SU-DHL-6 (cell line): ENCODE results near the gene CEP85.
A peak's percentile ranks its signal among the peaks of the same experiment; 100 is the strongest.

ENCODE experiments used
- H2AFZ ChIP-seq: fragments of 200-600 bp; sonication (generic); 2 replicates; pipeline ENCODE4 v1.6.1; 2014; ENCODE audit warnings: low read depth, mild to moderate bottlenecking, moderate library complexity, mixed read lengths, antibody characterized with exemption, low read length; ENCODE audit not compliant: severe bottlenecking
- H3F3A ChIP-seq: fragments of 200-600 bp; shearing (Covaris generic); 2 replicates; pipeline ENCODE4 v1.6.0; 2016; ENCODE audit warnings: antibody characterized with exemption, mild to moderate bottlenecking; ENCODE audit not compliant: insufficient read depth
- H3K27ac ChIP-seq: fragments of 200-600 bp; sonication (generic); 2 replicates; pipeline ENCODE4 v1.5.1; 2016; ENCODE audit warnings: low read depth, mild to moderate bottlenecking, low read length, moderate library complexity, mixed read lengths
- H3K27me3 ChIP-seq: fragments of 200-600 bp; sonication (generic), shearing (Covaris generic); 2 replicates; pipeline ENCODE4 v1.6.0; 2014; ENCODE audit warnings: mild to moderate bottlenecking, low read length
- H3K36me3 ChIP-seq: fragments of 200-600 bp; sonication (generic); 2 replicates; pipeline ENCODE4 v1.6.1; 2014; ENCODE audit warnings: mild to moderate bottlenecking, low read length, mixed read lengths
- H3K4me2 ChIP-seq: fragments of 300-600, 200-600 bp; shearing (Covaris generic), sonication (generic); 2 replicates; pipeline ENCODE4 v1.6.0; 2014; ENCODE audit warnings: low read length, low read depth, mild to moderate bottlenecking; ENCODE audit not compliant: poor library complexity, severe bottlenecking
- H3K4me3 ChIP-seq: fragments of 200-600 bp; sonication (generic); 2 replicates; pipeline ENCODE4 v1.5.1; 2014; ENCODE audit warnings: antibody characterized with exemption, low read length, mild to moderate bottlenecking, mixed read lengths; ENCODE audit not compliant: insufficient read depth, poor library complexity, severe bottlenecking
- H3K79me2 ChIP-seq: fragments of 200-600 bp; sonication (generic); 2 replicates; pipeline ENCODE4 v1.6.1; 2014; ENCODE audit warnings: mild to moderate bottlenecking, low read length, moderate library complexity; ENCODE audit not compliant: insufficient read depth
- H3K9ac ChIP-seq: fragments of 200-600 bp; sonication (generic); 2 replicates; pipeline ENCODE4 v1.7.0; 2014; ENCODE audit warnings: mild to moderate bottlenecking, low read length
- H3K9me2 ChIP-seq: fragments of 200-600 bp; sonication (generic); replicated peaks from 2 replicates; pipeline ENCODE4 v1.6.1; 2014; ENCODE audit warnings: low read length; ENCODE audit not compliant: insufficient read depth
- H3K9me3 ChIP-seq: fragments of 200-600 bp; sonication (generic); 2 replicates; pipeline ENCODE4 v1.6.1; 2014; ENCODE audit warnings: low read length, mixed read lengths; ENCODE audit not compliant: insufficient read depth
- H4K20me1 ChIP-seq: fragments of 200-600 bp; sonication (generic); 2 replicates; pipeline ENCODE4 v1.6.1; 2014; ENCODE audit warnings: low read depth, mild to moderate bottlenecking, antibody characterized with exemption, low read length, moderate library complexity, mixed read lengths
- EZH2phosphoT487 ChIP-seq: fragments of 200-600 bp; sonication (generic), shearing (Covaris generic); conservative IDR thresholded peaks from 2 replicates; pipeline ENCODE4 v1.6.1; 2018; ENCODE audit warnings: mild to moderate bottlenecking, antibody characterized with exemption, low read length, moderate library complexity, mixed read lengths
- TF ChIP-seq, protein P1 (sequence below): fragments of 200-600 bp; sonication (generic); IDR thresholded peaks from one replicate; pipeline ENCODE4 v1.5.1; 2017; ENCODE audit warnings: antibody characterized with exemption, mild to moderate bottlenecking, low read length, moderate library complexity; ENCODE audit not compliant: insufficient read depth, poor library complexity, severe bottlenecking

Gene CEP85

DNA sequence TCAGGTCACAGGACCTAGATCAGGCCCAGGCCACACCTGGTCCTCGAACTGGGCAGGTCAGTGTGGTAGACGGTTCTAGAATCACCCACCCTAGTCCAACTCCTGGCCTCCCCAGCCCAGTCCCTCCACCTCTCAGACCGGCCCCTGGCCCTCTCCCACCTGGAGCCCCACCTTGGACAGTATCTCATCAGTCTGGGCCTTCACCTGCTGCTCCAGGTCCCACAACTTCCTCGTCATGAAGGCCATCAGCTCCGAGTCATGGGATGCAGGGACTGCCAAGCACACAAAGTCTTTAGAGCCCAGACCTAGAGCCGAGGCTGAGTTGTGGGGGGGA, 63.8 kb downstream of the CEP85 start:
- H2AFZ ChIP-seq: no peak overlapping the region
- H3K9me3 ChIP-seq: no peaks in the 10 kb centered on the region
- no peak overlapping the region for H3K4me3 ChIP-seq
- no peak overlapping the region for H3K9ac ChIP-seq
- H3K27ac ChIP-seq: no peak overlapping the region
- no peaks in the 10 kb centered on the region for H3K36me3 ChIP-seq
- H3F3A ChIP-seq: no peaks in the 10 kb centered on the region
- H4K20me1 ChIP-seq: no peaks in the 10 kb centered on the region
- no peaks in the 10 kb centered on the region for H3K9me2 ChIP-seq
- no peak for TF ChIP-seq EZH2phosphoT487
- TF ChIP-seq, protein P1, sequence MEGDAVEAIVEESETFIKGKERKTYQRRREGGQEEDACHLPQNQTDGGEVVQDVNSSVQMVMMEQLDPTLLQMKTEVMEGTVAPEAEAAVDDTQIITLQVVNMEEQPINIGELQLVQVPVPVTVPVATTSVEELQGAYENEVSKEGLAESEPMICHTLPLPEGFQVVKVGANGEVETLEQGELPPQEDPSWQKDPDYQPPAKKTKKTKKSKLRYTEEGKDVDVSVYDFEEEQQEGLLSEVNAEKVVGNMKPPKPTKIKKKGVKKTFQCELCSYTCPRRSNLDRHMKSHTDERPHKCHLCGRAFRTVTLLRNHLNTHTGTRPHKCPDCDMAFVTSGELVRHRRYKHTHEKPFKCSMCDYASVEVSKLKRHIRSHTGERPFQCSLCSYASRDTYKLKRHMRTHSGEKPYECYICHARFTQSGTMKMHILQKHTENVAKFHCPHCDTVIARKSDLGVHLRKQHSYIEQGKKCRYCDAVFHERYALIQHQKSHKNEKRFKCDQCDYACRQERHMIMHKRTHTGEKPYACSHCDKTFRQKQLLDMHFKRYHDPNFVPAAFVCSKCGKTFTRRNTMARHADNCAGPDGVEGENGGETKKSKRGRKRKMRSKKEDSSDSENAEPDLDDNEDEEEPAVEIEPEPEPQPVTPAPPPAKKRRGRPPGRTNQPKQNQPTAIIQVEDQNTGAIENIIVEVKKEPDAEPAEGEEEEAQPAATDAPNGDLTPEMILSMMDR: no peak
- no peaks in the 10 kb centered on the region for H3K79me2 ChIP-seq
- H3K4me2 ChIP-seq: no peak overlapping the region
- H3K27me3 ChIP-seq: no peaks in the 10 kb centered on the region

DNA sequence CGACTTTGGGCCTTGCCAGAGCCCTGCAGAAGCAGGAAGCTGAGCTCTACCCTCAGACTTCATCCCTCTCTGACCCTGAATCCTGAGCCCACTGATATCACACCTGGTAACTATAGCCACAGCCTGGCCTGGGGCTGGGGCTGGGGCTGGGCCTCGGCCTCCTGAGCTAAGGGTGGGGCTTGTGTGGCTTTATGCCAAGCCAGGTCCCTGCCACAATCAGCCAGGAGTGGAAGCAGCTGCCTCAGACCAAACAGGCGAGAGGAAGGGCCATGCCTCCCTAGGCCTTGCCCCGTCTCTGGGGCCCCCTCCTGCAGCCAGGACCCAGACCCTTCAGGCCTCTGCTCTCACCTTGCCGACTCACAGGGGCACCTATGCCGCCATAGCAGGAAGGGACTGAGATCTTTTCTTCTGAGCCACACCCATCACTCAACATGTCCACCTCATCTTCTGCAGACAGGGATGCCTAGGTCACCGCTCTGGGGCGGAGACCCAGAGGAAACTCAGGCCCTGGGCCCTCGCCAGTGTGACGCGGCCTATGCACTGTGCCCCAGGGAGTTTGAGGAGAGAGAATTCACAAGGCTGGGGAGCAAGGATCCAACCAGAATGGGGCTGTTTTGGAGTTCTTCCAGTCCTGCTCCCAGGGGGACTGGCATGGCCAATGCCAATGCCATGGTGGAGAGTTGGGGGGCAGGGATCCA, 66.7 kb downstream of the CEP85 start:
- H3K9ac ChIP-seq: no peak overlapping the region
- no peak overlapping the region for H3K4me3 ChIP-seq
- no peak overlapping the region for H2AFZ ChIP-seq
- no peak for TF ChIP-seq EZH2phosphoT487
- no peaks in the 10 kb centered on the region for H4K20me1 ChIP-seq
- H3K79me2 ChIP-seq: peaks cover 20% of the 10 kb centered on the region
- H3K27ac ChIP-seq: no peak overlapping the region
- no peaks in the 10 kb centered on the region for H3K27me3 ChIP-seq
- H3K36me3 ChIP-seq: no peaks in the 10 kb centered on the region
- no peaks in the 10 kb centered on the region for H3K9me2 ChIP-seq
- no peaks in the 10 kb centered on the region for H3K9me3 ChIP-seq
- H3F3A ChIP-seq: no peaks in the 10 kb centered on the region
- no peak overlapping the region for H3K4me2 ChIP-seq

DNA sequence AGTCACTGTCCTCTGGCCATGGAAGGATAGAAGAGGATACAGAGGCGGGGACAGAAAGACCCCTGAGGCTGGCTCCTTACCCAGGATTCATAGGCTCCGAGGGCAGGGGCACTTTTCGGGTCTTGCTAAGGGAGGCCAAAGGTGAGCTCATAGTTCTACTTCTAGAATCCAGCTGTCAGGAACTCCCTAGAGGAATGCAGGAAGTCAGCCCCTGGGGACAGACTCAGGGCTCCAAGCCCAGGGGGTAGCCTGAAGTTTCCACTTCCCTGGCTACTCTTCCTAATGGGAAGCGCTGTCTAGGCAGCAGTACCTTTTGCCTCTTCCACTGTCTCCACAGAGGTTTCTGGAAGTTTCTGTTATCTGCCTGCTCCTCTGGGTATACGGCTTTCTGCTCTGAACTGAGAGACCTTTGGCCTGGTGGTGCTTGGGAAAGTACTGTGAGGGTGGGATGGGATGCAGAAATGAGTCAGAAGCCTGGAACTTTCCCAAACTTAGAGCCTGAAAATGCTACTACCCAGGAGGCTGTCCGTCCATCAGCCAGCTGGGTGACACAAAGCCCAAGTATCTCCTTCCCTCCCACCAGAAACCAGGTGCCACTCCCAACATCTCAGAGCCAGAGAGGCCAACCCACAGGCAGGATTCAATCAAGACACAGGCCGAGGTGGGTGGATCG, 68.9 kb downstream of the CEP85 start:
- TF ChIP-seq EZH2phosphoT487: no peak
- TF ChIP-seq, protein P1: no peak
- H3K27ac ChIP-seq: no peak overlapping the region
- no peaks in the 10 kb centered on the region for H3K36me3 ChIP-seq
- H3K9ac ChIP-seq: no peak overlapping the region
- peaks cover 23% of the 10 kb centered on the region for H3K79me2 ChIP-seq
- H3K9me3 ChIP-seq: no peaks in the 10 kb centered on the region
- H3K4me2 ChIP-seq: no peak overlapping the region
- no peak overlapping the region for H3K4me3 ChIP-seq
- H3F3A ChIP-seq: peaks cover 10% of the 10 kb centered on the region
- H3K27me3 ChIP-seq: no peaks in the 10 kb centered on the region
- no peaks in the 10 kb centered on the region for H4K20me1 ChIP-seq
- no peaks in the 10 kb centered on the region for H3K9me2 ChIP-seq
- no peak overlapping the region for H2AFZ ChIP-seq

GRCh38 chr1:26305667-26306289, 71.8 kb downstream of the CEP85 start:
- Histone ChIP-seq H3K9me2 (no peaks in the 10 kb centered on the region), H3K36me3 (no peaks in the 10 kb centered on the region), H3K27ac (peak overlapping the region; percentile 39), H3K4me3 (peak overlapping the region; percentile 83), H3K4me2 (peak overlapping the region; percentile 97), H3K27me3 (no peaks in the 10 kb centered on the region), H3K9me3 (no peaks in the 10 kb centered on the region), H4K20me1 (no peaks in the 10 kb centered on the region), H3F3A (peaks cover 10% of the 10 kb centered on the region), H3K9ac (peak overlapping the region; percentile 77), H3K79me2 (peaks cover 23% of the 10 kb centered on the region), H2AFZ (peak overlapping the region; percentile 60)
- no peak for TF ChIP-seq EZH2phosphoT487
- TF ChIP-seq, protein P1: no peak
